ENCODE results near the gene REEP5. TPM values are rescaled to one million over a fixed set of nuclear protein-coding genes. Genes with fewer than 3 reads are reported as not detected.

The REEP5 gene
- total RNA-seq, 1 donor from 2014 or later = 17.1 TPM

GRCh38 chr5:112918679-112919078, 3.3 kb downstream of the REEP5 start:
- Mint-ChIP-seq H3K27ac (no peak overlapping the region), H3K4me3 (no peak overlapping the region)
- DNase-seq (ENCODE audit: low spot score) = no peak

GRCh38 chr5:112918136-112918535, 3.9 kb downstream of the REEP5 start:
- no peaks in the 10 kb centered on the region for H3K36me3 ChIP-seq
- peaks cover 2% of the 10 kb centered on the region for H4K20me1 ChIP-seq (ENCODE audit: low read depth)
- Mint-ChIP-seq H3K4me1 (peaks cover 17% of the 10 kb centered on the region), H3K4me3 (no peak overlapping the region), H3K36me3 (peaks cover 20% of the 10 kb centered on the region), H3K27ac (no peak overlapping the region), H3K9me3 (no peaks in the 10 kb centered on the region), H3K27me3 (ENCODE audit: insufficient read depth, low read depth) (peaks cover 7% of the 10 kb centered on the region)
- H3K27ac ChIP-seq = no peak overlapping the region
- no peak overlapping the region for H3K4me3 ChIP-seq
- no peak overlapping the region for H2AFZ ChIP-seq (replicated peaks)
- H3K9ac ChIP-seq = no peak overlapping the region
- H3K9me3 ChIP-seq (ENCODE audit: low read depth) = no peaks in the 10 kb centered on the region
- DNase-seq (ENCODE audit: low spot score) = no peak
- H3F3A ChIP-seq (ENCODE audit: low read depth) = peaks cover 19% of the 10 kb centered on the region
- TF ChIP-seq CTCF (IDR thresholded peaks at IDR 0.05) (no peak), EZH2phosphoT487 (IDR thresholded peaks at IDR 0.05) (no peak), EZH2 (IDR thresholded peaks at IDR 0.05) (no peak)
- peaks cover 9% of the 10 kb centered on the region for H3K27me3 ChIP-seq
- no peak overlapping the region for H3K4me2 ChIP-seq
- peaks cover 12% of the 10 kb centered on the region for H3K79me2 ChIP-seq (ENCODE audit: low read depth)
- H3K4me1 ChIP-seq = peaks cover 9% of the 10 kb centered on the region

More at GRCh38 chr5:112918679-112919078, 3.3 kb downstream of the REEP5 start:
- peaks cover 19% of the 10 kb centered on the region for H3F3A ChIP-seq (ENCODE audit: low read depth)
- H3K4me2 ChIP-seq = no peak overlapping the region
- H3K79me2 ChIP-seq (ENCODE audit: low read depth) = peaks cover 12% of the 10 kb centered on the region
- no peaks in the 10 kb centered on the region for H3K36me3 ChIP-seq
- Mint-ChIP-seq H3K9me3 (no peaks in the 10 kb centered on the region), H3K27me3 (ENCODE audit: insufficient read depth, low read depth) (peaks cover 12% of the 10 kb centered on the region), H3K4me1 (peaks cover 18% of the 10 kb centered on the region), H3K36me3 (peaks cover 19% of the 10 kb centered on the region)
- H3K4me3 ChIP-seq = no peak overlapping the region
- peaks cover 2% of the 10 kb centered on the region for H4K20me1 ChIP-seq (ENCODE audit: low read depth)
- peaks cover 9% of the 10 kb centered on the region for H3K4me1 ChIP-seq
- no peak overlapping the region for H2AFZ ChIP-seq (replicated peaks)
- no peaks in the 10 kb centered on the region for H3K9me3 ChIP-seq (ENCODE audit: low read depth)
- no peak overlapping the region for H3K9ac ChIP-seq
- no peak overlapping the region for H3K27ac ChIP-seq
- peaks cover 14% of the 10 kb centered on the region for H3K27me3 ChIP-seq
- TF ChIP-seq CTCF (IDR thresholded peaks at IDR 0.05) (no peak), EZH2 (IDR thresholded peaks at IDR 0.05) (no peak), EZH2phosphoT487 (IDR thresholded peaks at IDR 0.05) (no peak)

- Histone ChIP-seq H3K9ac (no peak overlapping the region), H3K27me3 (peaks cover 3% of the 10 kb centered on the region), H2AFZ (replicated peaks) (no peak overlapping the region), H3K4me3 (no peak overlapping the region), H3K36me3 (no peaks in the 10 kb centered on the region), H3K27ac (no peak overlapping the region), H3K9me3 (ENCODE audit: low read depth) (no peaks in the 10 kb centered on the region), H3K4me1 (peaks cover 8% of the 10 kb centered on the region), H4K20me1 (ENCODE audit: low read depth) (peaks cover 2% of the 10 kb centered on the region), H3K4me2 (no peak overlapping the region), H3F3A (ENCODE audit: low read depth) (peaks cover 19% of the 10 kb centered on the region), H3K79me2 (ENCODE audit: low read depth) (peaks cover 12% of the 10 kb centered on the region)
- no peak overlapping the region for H3K4me3 Mint-ChIP-seq
- no peak for TF ChIP-seq EZH2 (IDR thresholded peaks at IDR 0.05)
- TF ChIP-seq CTCF (IDR thresholded peaks at IDR 0.05) = peak; percentile 30
- no peak for TF ChIP-seq EZH2phosphoT487 (IDR thresholded peaks at IDR 0.05)
- H3K4me1 Mint-ChIP-seq = peaks cover 14% of the 10 kb centered on the region
- peak; percentile 12 for DNase-seq (ENCODE audit: low spot score)
- H3K27ac Mint-ChIP-seq = no peak overlapping the region
- peaks cover 2% of the 10 kb centered on the region for H3K27me3 Mint-ChIP-seq (ENCODE audit: insufficient read depth, low read depth)
- no peaks in the 10 kb centered on the region for H3K9me3 Mint-ChIP-seq
- peaks cover 23% of the 10 kb centered on the region for H3K36me3 Mint-ChIP-seq
These were observed 4.5 kb downstream of the REEP5 start for GRCh38 chr5:112917453-112917995.

Measured in neural progenitor cell (in vitro differentiated cells).